SK-N-SH (cell line): Measurements from ENCODE around the gene UBE2D4. TPM values are rescaled to one million over a fixed set of nuclear protein-coding genes. Genes with fewer than 3 reads are reported as not detected.

Source experiments
- CTCF ChIA-PET: fragments of 300-600, 350-600 bp; formaldehyde crosslinking; extraction: SDS; loops from one replicate; lab custom pipeline; 2021; lab: Yijun Ruan, JAX
- POLR2A ChIA-PET: fragments of 350-600 bp; sonication (Branson Sonifier 250); formaldehyde crosslinking; extraction: SDS; loops from one replicate; lab custom pipeline; 2020; ENCODE audit warnings: antibody characterized with exemption, inconsistent platforms; lab: Yijun Ruan, JAX
- DNase-seq: peaks from one replicate; pipeline ENCODE4 v3.0.0; 2012
- H2AFZ ChIP-seq: fragments of 200-600 bp; sonication (generic); 2 replicates; pipeline ENCODE4 v1.8.1; 2016; ENCODE audit warnings: antibody characterized with exemption, mild to moderate bottlenecking, low read depth
- H3F3A ChIP-seq: fragments of 200-600 bp; sonication (generic); replicated peaks from 2 replicates; pipeline ENCODE3; 2016; ENCODE audit warnings: antibody characterized with exemption, mild to moderate bottlenecking; ENCODE audit not compliant: insufficient read depth
- H3K27ac ChIP-seq, 2 experiments: fragments of 200-500 bp in 1 of 2; fragments of 200-600 bp in 1 of 2; sonication (Bioruptor generic) in 1 of 2; sonication (generic), shearing (Covaris generic) in 1 of 2; 2 replicates each; pipeline versions ENCODE4 v1.5.1 to v1.6.1; 2014 to 2016; ENCODE audit warnings: low read depth in 2 of 2, inconsistent platforms in 1 of 2, low read length in 1 of 2, mild to moderate bottlenecking in 1 of 2, mixed read lengths in 1 of 2
- H3K27me3 ChIP-seq: fragments of 200-600 bp; sonication (generic), shearing (Covaris generic); 2 replicates; pipeline ENCODE4 v1.6.1; 2016; ENCODE audit warnings: mixed run types; ENCODE audit not compliant: insufficient read depth
- H3K36me3 ChIP-seq, 2 experiments: fragments of 200-500 bp in 1 of 2; fragments of 200-600 bp in 1 of 2; sonication (Bioruptor generic) in 1 of 2; sonication (generic) in 1 of 2; replicated peaks in 1 of 2; 2 replicates each; pipeline versions ENCODE3 to v1.5.1; 2014 to 2016; ENCODE audit warnings: low read length in 1 of 2, mild to moderate bottlenecking in 1 of 2; ENCODE audit not compliant: insufficient read depth in 2 of 2, control insufficient read depth in 1 of 2
- H3K4me1 ChIP-seq, 2 experiments: fragments of 200-500 bp in 1 of 2; fragments of 200-600 bp in 1 of 2; sonication (Bioruptor generic) in 1 of 2; sonication (generic), shearing (Covaris generic) in 1 of 2; 2 replicates each; pipeline versions ENCODE4 v1.5.1 to v1.6.1; 2014 to 2016; ENCODE audit warnings: low read depth in 1 of 2, low read length in 1 of 2, mixed run types in 1 of 2; ENCODE audit not compliant: insufficient read depth in 2 of 2, control insufficient read depth in 1 of 2
- H3K4me2 ChIP-seq: fragments of 200-600 bp; sonication (generic), shearing (Covaris generic); 2 replicates; pipeline ENCODE4 v1.6.1; 2017; ENCODE audit warnings: mixed run types
- H3K4me3 ChIP-seq, 2 experiments: fragments of 200-500 bp in 1 of 2; fragments of 200-600 bp in 1 of 2; sonication (Bioruptor generic) in 1 of 2; sonication (generic), shearing (Covaris generic) in 1 of 2; 2 replicates each; pipeline versions ENCODE4 v1.5.1 to v1.8.1; 2014 to 2016; ENCODE audit warnings: low read depth in 2 of 2, inconsistent platforms in 1 of 2, low read length in 1 of 2, mild to moderate bottlenecking in 1 of 2, mixed read lengths in 1 of 2, moderate library complexity in 1 of 2
- H3K79me2 ChIP-seq: fragments of 200-600 bp; sonication (generic); 2 replicates; pipeline ENCODE4 v1.8.1; 2017; ENCODE audit warnings: mild to moderate bottlenecking; ENCODE audit not compliant: insufficient read depth
- H3K9ac ChIP-seq: fragments of 200-600 bp; sonication (generic); 2 replicates; pipeline ENCODE4 v1.6.1; 2017; ENCODE audit warnings: mixed run types
- H3K9me2 ChIP-seq: fragments of 200-600 bp; sonication (generic); 2 replicates; pipeline ENCODE4 v1.6.1; 2017; ENCODE audit warnings: mixed run types
- H3K9me3 ChIP-seq: fragments of 200-600 bp; sonication (generic); 2 replicates; pipeline ENCODE4 v1.6.1; 2017; ENCODE audit warnings: mixed run types, mild to moderate bottlenecking, moderate library complexity
- H4K20me1 ChIP-seq: fragments of 200-600 bp; sonication (generic); 2 replicates; pipeline ENCODE4 v1.6.1; 2017; ENCODE audit warnings: mild to moderate bottlenecking, mixed run types; ENCODE audit not compliant: insufficient read depth
- CHD2 ChIP-seq: fragments of 150-350 bp; IDR thresholded peaks from 2 replicates; pipeline ENCODE4 v1.6.1; 2018; ENCODE audit warnings: low read length; ENCODE audit not compliant: partially characterized antibody
- EP300 ChIP-seq, 2 experiments: IDR thresholded peaks; 2 replicates each; pipeline versions ENCODE4 v1.4.0 to v1.6.1; 2012; ENCODE audit warnings: borderline replicate concordance in 1 of 2, low read depth in 1 of 2, low read length in 1 of 2
- FOSL2 ChIP-seq: IDR thresholded peaks from 2 replicates; pipeline ENCODE4 v1.4.0; 2012; ENCODE audit warnings: low read depth, mild to moderate bottlenecking, moderate library complexity, borderline replicate concordance
- GATA2 ChIP-seq: sonication (generic); formaldehyde crosslinking; IDR thresholded peaks from 2 replicates; pipeline ENCODE4 v1.5.0; 2020; ENCODE audit warnings: mild to moderate bottlenecking, missing genetic modification reagents
- JUND ChIP-seq: IDR thresholded peaks from 2 replicates; pipeline ENCODE4 v1.4.0; 2012
- NFIC ChIP-seq: IDR thresholded peaks from 2 replicates; pipeline ENCODE4 v1.4.0; 2012; ENCODE audit warnings: borderline replicate concordance
- NRF1 ChIP-seq: IDR thresholded peaks from 2 replicates; pipeline ENCODE4 v1.6.1; 2012; ENCODE audit warnings: low read depth, mild to moderate bottlenecking, low read length
- RAD21 ChIP-seq: IDR thresholded peaks from 2 replicates; pipeline ENCODE4 v1.6.1; 2012; ENCODE audit warnings: mild to moderate bottlenecking, low read length
- RCOR1 ChIP-seq: fragments of 150-350 bp; IDR thresholded peaks from 2 replicates; pipeline ENCODE4 v1.6.1; 2017; ENCODE audit warnings: antibody characterized with exemption, low read length
- RFX5 ChIP-seq: IDR thresholded peaks from 2 replicates; pipeline ENCODE4 v1.6.1; 2012; ENCODE audit warnings: mild to moderate bottlenecking, improper control_type of control experiment, low read length
- RXRA ChIP-seq: IDR thresholded peaks from 2 replicates; pipeline ENCODE4 v1.4.0; 2012; ENCODE audit warnings: low read depth, mild to moderate bottlenecking, borderline replicate concordance
- SIN3A ChIP-seq: IDR thresholded peaks from 2 replicates; pipeline ENCODE4 v1.6.1; 2012; ENCODE audit warnings: low read depth, mild to moderate bottlenecking, low read length, moderate library complexity, borderline replicate concordance
- SMC3 ChIP-seq: IDR thresholded peaks from 2 replicates; pipeline ENCODE4 v1.6.1; 2012; ENCODE audit warnings: low read depth, low read length, improper control_type of control experiment
- TEAD4 ChIP-seq: IDR thresholded peaks from 2 replicates; pipeline ENCODE4 v1.4.0; 2012; ENCODE audit warnings: mild to moderate bottlenecking, borderline replicate concordance; ENCODE audit not compliant: insufficient read depth
- YY1 ChIP-seq: IDR thresholded peaks from 2 replicates; pipeline ENCODE4 v1.4.0; 2012; ENCODE audit warnings: low read depth, mild to moderate bottlenecking
- WGBS: methylation state at CpG from one replicate; pipeline ENCODE4 v1.1.6; 2017; ENCODE audit warnings: low lambda C conversion rate; 5-methylcytosine and 5-hydroxymethylcytosine counted together
- polyA plus RNA-seq, 3 experiments: library from polyadenylated mRNA; depleted of rRNA; stranded (reverse); fragments of >200 nt; gene quantifications; 2 replicates each; pipeline ENCODE4 v1.2.3, GENCODE V29; 2012
- TF ChIP-seq, protein P1 (sequence below): fragments of 150-350 bp; IDR thresholded peaks from 2 replicates; pipeline ENCODE4 v1.6.1; 2017; ENCODE audit warnings: antibody characterized with exemption, low read length, low read depth, borderline replicate concordance
- TF ChIP-seq, protein P2 (sequence below): fragments of 150-350 bp; IDR thresholded peaks from 2 replicates; pipeline ENCODE4 v1.6.1; 2016; ENCODE audit warnings: mild to moderate bottlenecking, low read depth, low read length
- TF ChIP-seq, protein P3 (sequence below): IDR thresholded peaks from 2 replicates; pipeline ENCODE4 v1.4.0; 2012; ENCODE audit warnings: low read depth, borderline replicate concordance
- TF ChIP-seq, protein P4 (sequence below): fragments of 200-600 bp; sonication (generic); IDR thresholded peaks from 2 replicates; pipeline ENCODE4 v1.6.1; 2017; ENCODE audit warnings: antibody characterized with exemption, mild to moderate bottlenecking, moderate library complexity
- TF ChIP-seq, protein P5 (sequence below): IDR thresholded peaks from 2 replicates; pipeline ENCODE4; 2012

Gene UBE2D4
- polyA plus RNA-seq, 1 of the 3 experiments (the other 2 are of a cell fraction) = 22.8 TPM

DNA sequence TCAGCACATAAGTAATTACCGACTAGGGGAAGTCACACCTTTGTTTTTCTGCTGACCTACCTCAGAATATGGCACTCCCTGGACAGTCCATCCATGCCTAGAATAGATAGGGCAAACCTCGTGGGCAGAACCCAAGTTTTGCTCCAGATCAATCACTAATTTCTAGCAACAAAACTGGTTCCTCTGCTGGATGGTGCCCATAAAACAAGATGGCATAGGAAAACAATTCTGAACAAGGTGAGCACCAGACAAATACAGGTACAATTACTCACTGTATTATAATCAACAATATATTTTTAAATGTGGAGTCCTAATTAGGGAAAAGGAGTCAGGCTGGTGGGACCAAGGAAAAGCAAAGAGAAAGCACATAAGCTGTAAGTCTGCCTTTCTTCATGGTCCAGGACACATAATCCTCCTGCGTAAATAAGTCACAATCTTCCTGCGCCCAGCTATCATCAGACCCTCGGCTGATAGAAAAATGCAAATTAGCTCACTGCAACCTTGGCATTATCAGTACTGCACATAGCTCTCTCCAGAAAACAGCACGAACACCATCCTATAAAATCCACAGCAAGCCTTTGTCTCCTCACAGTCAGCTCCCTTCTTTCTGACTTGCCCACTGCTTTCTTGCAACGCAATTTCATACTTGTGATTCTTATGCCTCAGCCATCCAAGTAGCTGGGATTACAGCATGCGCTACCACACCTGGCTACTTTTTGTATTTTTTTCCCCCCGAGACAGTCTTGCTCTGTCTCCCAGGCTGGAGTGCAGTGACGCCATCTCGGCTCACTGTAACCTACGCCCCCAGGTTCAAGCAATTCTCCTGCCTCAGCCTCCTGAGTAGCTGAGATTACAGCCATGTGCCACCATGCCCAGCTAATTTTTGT is 34.9 kb upstream of the UBE2D4 start:
- H4K20me1 ChIP-seq = peaks cover 41% of the 10 kb centered on the region
- no peak overlapping the region for H2AFZ ChIP-seq
- peaks cover 94% of the 10 kb centered on the region for H3K79me2 ChIP-seq
- peaks cover 5% of the 10 kb centered on the region for H3F3A ChIP-seq
- no peak overlapping the region for H3K9ac ChIP-seq
- CTCF ChIA-PET = interaction anchor here (1.9 kb wide), 1 partner anchor 64 kb away, joined by 5 read pairs; no protein-coding TSS in a partner anchor
- no peak overlapping the region for H3K27ac ChIP-seq
- TF ChIP-seq, protein P1, sequence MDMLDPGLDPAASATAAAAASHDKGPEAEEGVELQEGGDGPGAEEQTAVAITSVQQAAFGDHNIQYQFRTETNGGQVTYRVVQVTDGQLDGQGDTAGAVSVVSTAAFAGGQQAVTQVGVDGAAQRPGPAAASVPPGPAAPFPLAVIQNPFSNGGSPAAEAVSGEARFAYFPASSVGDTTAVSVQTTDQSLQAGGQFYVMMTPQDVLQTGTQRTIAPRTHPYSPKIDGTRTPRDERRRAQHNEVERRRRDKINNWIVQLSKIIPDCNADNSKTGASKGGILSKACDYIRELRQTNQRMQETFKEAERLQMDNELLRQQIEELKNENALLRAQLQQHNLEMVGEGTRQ = no peak
- TF ChIP-seq, protein P2, sequence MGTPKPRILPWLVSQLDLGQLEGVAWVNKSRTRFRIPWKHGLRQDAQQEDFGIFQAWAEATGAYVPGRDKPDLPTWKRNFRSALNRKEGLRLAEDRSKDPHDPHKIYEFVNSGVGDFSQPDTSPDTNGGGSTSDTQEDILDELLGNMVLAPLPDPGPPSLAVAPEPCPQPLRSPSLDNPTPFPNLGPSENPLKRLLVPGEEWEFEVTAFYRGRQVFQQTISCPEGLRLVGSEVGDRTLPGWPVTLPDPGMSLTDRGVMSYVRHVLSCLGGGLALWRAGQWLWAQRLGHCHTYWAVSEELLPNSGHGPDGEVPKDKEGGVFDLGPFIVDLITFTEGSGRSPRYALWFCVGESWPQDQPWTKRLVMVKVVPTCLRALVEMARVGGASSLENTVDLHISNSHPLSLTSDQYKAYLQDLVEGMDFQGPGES = no peak
- TF ChIP-seq CHD2 = no peak
- no peak for TF ChIP-seq SIN3A
- no peak for TF ChIP-seq RAD21
- TF ChIP-seq, protein P3, sequence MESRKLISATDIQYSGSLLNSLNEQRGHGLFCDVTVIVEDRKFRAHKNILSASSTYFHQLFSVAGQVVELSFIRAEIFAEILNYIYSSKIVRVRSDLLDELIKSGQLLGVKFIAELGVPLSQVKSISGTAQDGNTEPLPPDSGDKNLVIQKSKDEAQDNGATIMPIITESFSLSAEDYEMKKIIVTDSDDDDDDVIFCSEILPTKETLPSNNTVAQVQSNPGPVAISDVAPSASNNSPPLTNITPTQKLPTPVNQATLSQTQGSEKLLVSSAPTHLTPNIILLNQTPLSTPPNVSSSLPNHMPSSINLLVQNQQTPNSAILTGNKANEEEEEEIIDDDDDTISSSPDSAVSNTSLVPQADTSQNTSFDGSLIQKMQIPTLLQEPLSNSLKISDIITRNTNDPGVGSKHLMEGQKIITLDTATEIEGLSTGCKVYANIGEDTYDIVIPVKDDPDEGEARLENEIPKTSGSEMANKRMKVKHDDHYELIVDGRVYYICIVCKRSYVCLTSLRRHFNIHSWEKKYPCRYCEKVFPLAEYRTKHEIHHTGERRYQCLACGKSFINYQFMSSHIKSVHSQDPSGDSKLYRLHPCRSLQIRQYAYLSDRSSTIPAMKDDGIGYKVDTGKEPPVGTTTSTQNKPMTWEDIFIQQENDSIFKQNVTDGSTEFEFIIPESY = no peak
- no peak for TF ChIP-seq NRF1
- TF ChIP-seq FOSL2 = no peak
- TF ChIP-seq RCOR1 = no peak
- no peak for TF ChIP-seq TEAD4
- TF ChIP-seq SMC3 = no peak
- TF ChIP-seq JUND = no peak
- no peak for TF ChIP-seq RFX5
- TF ChIP-seq NFIC = no peak
- TF ChIP-seq, protein P4, sequence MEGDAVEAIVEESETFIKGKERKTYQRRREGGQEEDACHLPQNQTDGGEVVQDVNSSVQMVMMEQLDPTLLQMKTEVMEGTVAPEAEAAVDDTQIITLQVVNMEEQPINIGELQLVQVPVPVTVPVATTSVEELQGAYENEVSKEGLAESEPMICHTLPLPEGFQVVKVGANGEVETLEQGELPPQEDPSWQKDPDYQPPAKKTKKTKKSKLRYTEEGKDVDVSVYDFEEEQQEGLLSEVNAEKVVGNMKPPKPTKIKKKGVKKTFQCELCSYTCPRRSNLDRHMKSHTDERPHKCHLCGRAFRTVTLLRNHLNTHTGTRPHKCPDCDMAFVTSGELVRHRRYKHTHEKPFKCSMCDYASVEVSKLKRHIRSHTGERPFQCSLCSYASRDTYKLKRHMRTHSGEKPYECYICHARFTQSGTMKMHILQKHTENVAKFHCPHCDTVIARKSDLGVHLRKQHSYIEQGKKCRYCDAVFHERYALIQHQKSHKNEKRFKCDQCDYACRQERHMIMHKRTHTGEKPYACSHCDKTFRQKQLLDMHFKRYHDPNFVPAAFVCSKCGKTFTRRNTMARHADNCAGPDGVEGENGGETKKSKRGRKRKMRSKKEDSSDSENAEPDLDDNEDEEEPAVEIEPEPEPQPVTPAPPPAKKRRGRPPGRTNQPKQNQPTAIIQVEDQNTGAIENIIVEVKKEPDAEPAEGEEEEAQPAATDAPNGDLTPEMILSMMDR = no peak
- no peak for TF ChIP-seq RXRA
- TF ChIP-seq EP300 (IDR thresholded peaks at IDR 0.05; ENCODE audit: borderline replicate concordance in 1 of 2, low read depth in 1 of 2, low read length in 1 of 2) = no peak
- TF ChIP-seq YY1 = no peak
- TF ChIP-seq, protein P5, sequence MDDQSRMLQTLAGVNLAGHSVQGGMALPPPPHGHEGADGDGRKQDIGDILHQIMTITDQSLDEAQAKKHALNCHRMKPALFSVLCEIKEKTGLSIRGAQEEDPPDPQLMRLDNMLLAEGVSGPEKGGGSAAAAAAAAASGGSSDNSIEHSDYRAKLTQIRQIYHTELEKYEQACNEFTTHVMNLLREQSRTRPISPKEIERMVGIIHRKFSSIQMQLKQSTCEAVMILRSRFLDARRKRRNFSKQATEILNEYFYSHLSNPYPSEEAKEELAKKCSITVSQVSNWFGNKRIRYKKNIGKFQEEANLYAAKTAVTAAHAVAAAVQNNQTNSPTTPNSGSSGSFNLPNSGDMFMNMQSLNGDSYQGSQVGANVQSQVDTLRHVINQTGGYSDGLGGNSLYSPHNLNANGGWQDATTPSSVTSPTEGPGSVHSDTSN = no peak
- no peak for TF ChIP-seq GATA2 (CRISPR knock-in tag)
- TF ChIP-seq, all 33 proteins: peak for 0
- POLR2A ChIA-PET = interaction anchor here (1.4 kb wide), 1 partner anchor 22 kb away, joined by 5 read pairs; the partner anchor contains the start of gene MRPS24
- Histone ChIP-seq H3K4me2 (no peak overlapping the region), H3K9me2 (no peaks in the 10 kb centered on the region), H3K27me3 (no peaks in the 10 kb centered on the region), H3K36me3 (peaks cover 6 to 16% of the 10 kb centered on the region in 2 experiments), H3K9me3 (no peaks in the 10 kb centered on the region), H3K4me1 (peaks cover 0 to 3% of the 10 kb centered on the region in 2 experiments; a peak in 1 of 4 replicates), H3K4me3 (no peak overlapping the region)
- 97% methylated on average over 12 of the region's 12 CpGs for WGBS
- DNase-seq = no peak
